GM19099 (cell line): ENCODE measurements around the gene CTTNBP2NL.

Source experiments
- POLR2A ChIP-seq: IDR thresholded peaks from 3 replicates; pipeline ENCODE4 v1.6.1; 2011; ENCODE audit warnings: low read depth; ENCODE audit not compliant: insufficient read length; ENCODE audit errors: extremely low read depth

CTTNBP2NL gene

GRCh38 chr1:112397841-112398240 is 1.8 kb downstream of the CTTNBP2NL start:
- no peak for TF ChIP-seq POLR2A

- TF ChIP-seq POLR2A, result no peak
Observed at GRCh38 chr1:112399456-112399855, 3.4 kb downstream of the CTTNBP2NL start.

- TF ChIP-seq POLR2A, result no peak
Observed at GRCh38 chr1:112402682-112403643, 6.9 kb downstream of the CTTNBP2NL start.

- TF ChIP-seq POLR2A, result no peak
Observed at GRCh38 chr1:112406771-112407170, 10.8 kb downstream of the CTTNBP2NL start.

GRCh38 chr1:112409414-112409813 is 13.4 kb downstream of the CTTNBP2NL start:
- no peak for TF ChIP-seq POLR2A

- TF ChIP-seq POLR2A, result no peak
Observed at GRCh38 chr1:112410673-112411072, 14.7 kb downstream of the CTTNBP2NL start.

- no peak for TF ChIP-seq POLR2A
Observed at GRCh38 chr1:112417271-112417670, 21.3 kb downstream of the CTTNBP2NL start.

- TF ChIP-seq POLR2A, result no peak
Observed at GRCh38 chr1:112418099-112418892, 22.3 kb downstream of the CTTNBP2NL start.

- TF ChIP-seq POLR2A, result no peak
Observed at GRCh38 chr1:112423207-112423606, 27.2 kb downstream of the CTTNBP2NL start.

GRCh38 chr1:112429749-112430148 is 33.7 kb downstream of the CTTNBP2NL start:
- no peak for TF ChIP-seq POLR2A

- no peak for TF ChIP-seq POLR2A
Observed at GRCh38 chr1:112431038-112431437, 35.0 kb downstream of the CTTNBP2NL start.

GRCh38 chr1:112435448-112435847 is 39.4 kb downstream of the CTTNBP2NL start:
- no peak for TF ChIP-seq POLR2A

- TF ChIP-seq POLR2A, result no peak
Observed at GRCh38 chr1:112436384-112437156, 40.6 kb downstream of the CTTNBP2NL start.

GRCh38 chr1:112439592-112439991 is 43.6 kb downstream of the CTTNBP2NL start:
- no peak for TF ChIP-seq POLR2A

- TF ChIP-seq POLR2A, result no peak
Observed at GRCh38 chr1:112440574-112440973, 44.6 kb downstream of the CTTNBP2NL start.
